Measurements from ENCODE around the gene RAP1GDS1.
"Not testable (repeated sequence)": the region's sequence is repeated elsewhere in the genome, so short reads cannot be mapped to it uniquely, and the experiment has no call there.

Gene RAP1GDS1

GRCh38 chr4:98352396-98352795 lies 91.2 kb downstream of the RAP1GDS1 start:
- DNase-seq (ENCODE audit: low read depth, low spot score), result no peak

- DNase-seq (ENCODE audit: low read depth, low spot score), result no peak
Observed at GRCh38 chr4:98352940-98353339, 91.8 kb downstream of the RAP1GDS1 start.

DNA sequence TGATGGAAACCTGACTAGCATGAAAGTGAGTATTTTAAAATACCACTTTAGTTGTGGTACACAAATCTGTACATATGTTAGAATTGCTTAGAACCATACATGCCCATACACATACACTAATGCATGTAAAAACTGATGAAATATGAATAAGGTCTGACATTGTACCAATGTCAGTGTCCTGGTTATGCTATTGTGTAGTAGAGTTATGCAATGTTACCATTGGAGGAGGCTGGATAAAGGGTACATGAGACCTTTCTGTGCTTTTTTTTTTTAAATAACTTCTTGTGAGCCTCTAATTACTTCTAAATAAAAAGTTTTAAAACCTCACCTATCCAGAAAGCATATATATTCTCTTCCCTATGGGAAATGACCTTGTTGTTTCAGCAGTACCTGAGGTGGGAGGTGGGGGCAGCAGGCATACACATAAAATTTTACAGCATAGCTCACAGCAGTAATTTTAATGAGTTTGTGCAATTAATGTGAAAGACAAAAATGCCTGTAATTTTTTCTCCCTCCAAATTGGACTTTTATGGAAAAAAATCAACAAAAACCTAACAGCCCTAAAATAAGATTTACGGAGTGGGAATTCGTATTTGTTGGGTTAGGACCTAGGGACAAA lies 97.6 kb downstream of the RAP1GDS1 start:
- DNase-seq (ENCODE audit: low read depth, low spot score), result no peak

- DNase-seq (ENCODE audit: low read depth, low spot score), result no peak
Observed at GRCh38 chr4:98359646-98360045, 98.5 kb downstream of the RAP1GDS1 start.

DNA sequence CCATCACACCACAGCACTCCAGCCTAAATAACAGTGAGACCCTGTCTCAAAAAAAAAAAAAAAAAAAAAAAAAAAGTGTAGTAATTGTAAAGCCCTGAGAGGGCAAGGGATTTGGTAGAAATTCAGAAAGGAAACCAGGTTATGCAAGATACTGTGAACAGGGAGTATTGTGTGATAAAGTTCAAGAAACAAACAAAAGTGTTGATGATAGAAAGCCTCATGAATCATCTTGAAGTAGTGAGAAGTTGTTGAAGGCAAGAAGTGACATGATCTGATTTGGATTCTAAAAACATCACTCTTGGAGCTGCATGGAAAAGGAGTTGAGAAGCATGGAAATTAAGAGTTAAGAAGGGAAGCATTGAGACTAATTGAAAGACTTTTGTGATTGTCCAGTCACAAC lies 102.2 kb downstream of the RAP1GDS1 start:
- DNase-seq (ENCODE audit: low read depth, low spot score), result no peak

- DNase-seq (ENCODE audit: low read depth, low spot score), result not testable (repeated sequence)
Observed at GRCh38 chr4:98366275-98366674, 105.1 kb downstream of the RAP1GDS1 start.

DNA sequence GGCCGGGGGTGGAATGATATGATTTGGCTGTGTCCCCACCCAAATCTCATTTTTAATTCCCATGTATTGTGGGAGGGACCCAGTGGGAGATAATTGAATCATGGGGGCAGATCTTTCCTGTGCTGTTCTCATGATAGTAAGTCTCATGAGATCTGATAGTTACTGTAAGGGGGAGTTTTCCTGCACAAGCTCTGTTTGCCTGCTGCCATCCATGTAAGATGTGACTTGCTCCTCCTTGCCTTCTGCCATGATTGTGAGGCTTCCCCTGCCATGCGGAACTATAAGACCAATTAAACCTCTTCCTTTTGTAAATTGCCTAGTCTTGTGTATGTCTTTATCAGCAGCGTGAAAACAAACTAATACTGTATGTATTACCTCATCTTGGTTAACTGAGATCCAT lies 106.8 kb downstream of the RAP1GDS1 start:
- not testable (repeated sequence) for DNase-seq (ENCODE audit: low read depth, low spot score)

GRCh38 chr4:98369322-98369721 lies 108.1 kb downstream of the RAP1GDS1 start:
- DNase-seq (ENCODE audit: low read depth, low spot score), result no peak

- no peak for DNase-seq (ENCODE audit: low read depth, low spot score)
Observed at GRCh38 chr4:98374643-98375042, 113.5 kb downstream of the RAP1GDS1 start.

GRCh38 chr4:98377559-98377958 lies 116.4 kb downstream of the RAP1GDS1 start:
- peak; percentile 27 for DNase-seq (ENCODE audit: low read depth, low spot score)

DNA sequence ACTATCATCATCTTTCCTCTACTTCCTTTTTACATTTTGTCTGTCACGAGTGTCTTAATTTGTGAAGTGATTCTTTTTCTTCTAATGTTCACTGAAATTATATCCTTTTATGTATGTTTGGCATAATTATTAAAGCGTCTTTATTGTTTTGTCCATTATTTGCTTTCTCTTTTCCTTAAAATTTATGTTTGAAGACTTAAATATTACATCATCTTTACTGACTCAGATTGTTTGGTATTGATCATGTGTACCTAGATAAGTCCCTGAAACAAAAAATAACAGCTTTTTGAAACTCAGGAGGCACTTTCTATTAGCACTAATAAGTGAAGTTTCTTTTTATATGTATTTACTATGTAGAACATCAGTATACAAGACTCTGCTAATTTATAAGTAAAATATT lies 120.1 kb downstream of the RAP1GDS1 start:
- no peak for DNase-seq (ENCODE audit: low read depth, low spot score)

GRCh38 chr4:98383431-98384106 lies 122.4 kb downstream of the RAP1GDS1 start:
- no peak for DNase-seq (ENCODE audit: low read depth, low spot score)

GRCh38 chr4:98385831-98386230 lies 124.6 kb downstream of the RAP1GDS1 start:
- no peak for DNase-seq (ENCODE audit: low read depth, low spot score)

DNA sequence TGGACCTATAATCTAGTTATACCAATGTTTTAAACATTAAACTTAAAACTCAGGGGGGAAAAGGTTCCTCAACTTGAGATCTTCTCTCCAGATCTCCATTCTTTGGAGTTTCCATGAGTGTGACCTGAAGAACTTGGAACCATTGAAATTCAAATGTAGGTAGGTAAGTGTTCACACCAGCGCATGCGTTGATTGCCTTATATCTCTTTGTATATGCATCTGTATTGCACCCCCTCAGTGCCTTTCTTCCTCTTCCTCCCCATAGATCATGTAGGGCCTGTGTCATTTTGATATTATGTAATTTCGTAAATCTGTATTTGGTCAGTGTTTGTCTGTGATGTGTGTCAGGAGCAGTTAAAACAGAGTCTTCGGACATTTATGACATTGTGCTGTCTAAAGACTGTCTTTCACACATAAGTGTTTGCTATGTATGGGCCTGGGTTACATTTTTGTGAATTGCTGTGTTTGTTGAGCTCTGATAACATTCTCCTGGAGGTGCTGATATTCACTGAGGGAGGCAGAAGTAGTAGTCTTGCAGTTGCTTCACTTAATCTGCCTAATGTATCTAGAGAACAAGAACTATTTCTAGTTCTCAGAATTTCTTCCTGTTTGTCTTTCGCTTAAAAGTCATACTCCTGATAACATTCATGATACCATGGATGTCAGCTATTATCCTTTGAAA lies 126.3 kb downstream of the RAP1GDS1 start:
- no peak for DNase-seq (ENCODE audit: low read depth, low spot score)

DNA sequence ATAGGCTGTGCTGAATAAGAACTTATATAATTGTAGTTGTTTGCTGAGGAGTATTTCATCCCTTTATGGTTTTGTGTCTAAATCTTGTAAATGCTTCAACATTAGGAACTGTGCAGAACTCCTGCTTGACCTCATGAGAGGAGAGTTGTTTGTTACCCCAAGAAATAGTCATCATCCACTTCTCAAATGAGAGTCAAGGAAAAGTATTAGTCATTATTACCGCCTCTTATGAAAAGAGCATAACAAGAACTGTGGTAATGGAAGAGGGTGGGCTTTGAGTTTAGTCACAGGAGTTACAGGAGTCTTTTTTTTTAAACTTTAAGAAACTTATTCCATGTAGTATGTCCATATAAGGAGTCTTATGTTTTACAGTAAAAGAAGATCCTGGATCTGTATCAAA lies 132.9 kb downstream of the RAP1GDS1 start:
- peak; percentile 9 for DNase-seq (ENCODE audit: low read depth, low spot score)

GRCh38 chr4:98399915-98400314 lies 138.7 kb downstream of the RAP1GDS1 start:
- no peak for DNase-seq (ENCODE audit: low read depth, low spot score)

DNA sequence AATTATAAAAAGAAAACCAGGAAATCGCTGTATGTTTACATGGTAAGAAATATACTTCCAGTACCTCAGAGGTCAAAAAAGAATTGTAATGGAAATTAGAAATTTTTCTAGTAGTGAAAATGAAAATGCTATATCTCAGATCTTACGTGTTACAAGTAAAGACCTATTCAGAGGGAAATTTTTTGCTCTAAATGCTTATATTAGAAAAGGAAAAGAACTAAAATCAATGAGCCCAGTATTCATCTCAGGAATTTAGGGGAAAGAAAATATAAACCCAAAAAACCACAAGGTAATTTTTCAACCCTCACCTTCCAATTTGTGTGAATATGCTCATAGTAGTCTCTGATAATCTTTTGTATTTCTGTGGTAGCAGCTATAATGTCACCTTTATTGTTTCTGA lies 145.6 kb downstream of the RAP1GDS1 start:
- no peak for DNase-seq (ENCODE audit: low read depth, low spot score)

DNA sequence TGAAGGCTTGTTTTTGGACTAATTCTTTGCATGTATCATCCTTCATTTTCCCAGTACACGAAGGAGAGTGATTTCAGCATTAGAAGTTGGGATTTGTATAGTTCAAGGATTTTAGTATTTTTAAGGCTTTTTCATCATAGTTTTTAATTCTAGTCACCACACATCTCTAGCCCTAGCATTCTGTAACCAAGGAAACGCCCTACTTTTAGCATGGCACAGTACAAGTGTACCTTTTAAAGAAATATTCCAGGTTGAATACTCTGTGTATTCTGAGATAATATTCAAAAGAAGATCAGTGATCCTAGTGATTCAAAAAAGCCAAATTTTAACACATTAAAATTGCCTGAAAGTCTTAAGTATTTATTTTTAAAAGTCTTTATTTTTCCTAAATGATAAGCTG lies 150.5 kb downstream of the RAP1GDS1 start:
- DNase-seq (ENCODE audit: low read depth, low spot score), result no peak

DNA sequence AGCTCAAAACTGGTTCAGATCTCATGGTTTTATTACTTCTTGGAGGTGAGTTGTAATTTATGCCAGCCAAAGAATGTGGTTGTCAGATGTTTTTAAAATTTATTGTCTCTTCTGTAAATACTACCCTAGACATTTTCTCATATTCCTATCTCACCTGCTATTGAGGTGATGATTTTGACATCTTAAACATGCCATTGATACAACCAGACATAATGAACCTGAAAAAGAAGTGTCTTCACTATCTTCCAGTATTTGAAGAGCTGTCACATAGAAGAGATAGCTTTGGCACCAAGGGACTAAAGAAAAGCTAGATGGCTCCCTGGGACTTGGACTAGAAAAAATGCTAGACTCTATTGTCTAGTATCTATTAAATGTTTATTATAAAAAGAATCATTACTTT lies 155.7 kb downstream of the RAP1GDS1 start:
- no peak for DNase-seq (ENCODE audit: low read depth, low spot score)

DNA sequence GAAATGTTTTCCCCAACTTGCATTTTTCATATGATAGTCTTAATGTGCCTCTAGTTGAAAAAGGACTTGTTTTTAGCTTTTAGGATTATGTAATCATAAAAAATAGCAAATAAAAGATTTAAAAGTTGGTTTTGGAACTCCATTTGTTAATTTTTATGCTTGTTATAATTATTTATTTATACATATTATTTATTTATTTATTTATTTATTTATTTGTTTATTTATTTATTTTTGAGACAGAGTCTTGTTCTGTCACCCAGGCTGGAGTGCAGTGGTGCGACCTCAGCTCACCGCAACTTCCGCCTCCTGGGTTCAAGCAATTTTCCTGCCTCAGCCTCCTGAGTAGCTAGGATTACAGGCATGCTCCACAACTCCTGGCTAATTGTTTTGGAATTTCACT lies 159.0 kb downstream of the RAP1GDS1 start:
- DNase-seq (ENCODE audit: low read depth, low spot score), result not testable (repeated sequence)

GRCh38 chr4:98421111-98421510 lies 159.9 kb downstream of the RAP1GDS1 start:
- peak; percentile 76 for DNase-seq (ENCODE audit: low read depth, low spot score)

DNA sequence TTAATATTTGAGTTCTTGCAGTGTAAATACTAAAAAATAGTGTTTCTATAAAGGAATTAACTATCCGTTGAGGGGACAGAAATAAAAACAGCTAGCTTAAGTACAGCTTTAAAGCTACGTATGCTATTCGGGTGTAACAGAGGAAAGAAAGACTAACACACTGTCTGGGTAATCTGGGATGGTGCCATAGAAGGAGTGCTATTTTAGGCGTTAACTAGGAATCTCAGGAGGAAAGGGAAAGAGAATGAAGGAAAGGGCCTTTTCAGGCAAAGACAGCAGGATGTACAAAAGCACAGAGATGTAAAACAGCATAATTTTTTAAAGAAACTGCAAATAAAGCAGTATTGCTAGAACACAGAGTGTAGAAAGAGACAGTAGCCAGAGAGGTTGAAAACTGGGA lies 161.8 kb downstream of the RAP1GDS1 start:
- no peak for DNase-seq (ENCODE audit: low read depth, low spot score)
